ENCODE results near the gene RAB1B. TPM values are rescaled to one million over a fixed set of nuclear protein-coding genes. Genes with fewer than 3 reads are reported as not detected.

RAB1B gene
- total and polyA plus RNA-seq, 2 donors (not counting 1 experiment from before 2014, with no cell fraction given) = 77.1 to 77.8 TPM

- H3K4me2 ChIP-seq (replicated peaks; ENCODE audit: low read depth, low read length, poor library complexity, severe bottlenecking) = no peak overlapping the region
- H4K20me1 ChIP-seq (ENCODE audit: control insufficient read depth, insufficient read depth, low read length, poor library complexity, severe bottlenecking) = peaks cover 30% of the 10 kb centered on the region
- H3K9me3 ChIP-seq (ENCODE audit: control extremely low read depth in 1 of 3, control insufficient read depth in 2 of 3, insufficient read depth in 1 of 3, low read length in 2 of 3) = no peaks in the 10 kb centered on the region
- no peak overlapping the region for H2AFZ ChIP-seq (ENCODE audit: insufficient read depth, low read depth, low read length, poor library complexity, severe bottlenecking)
- 96% methylated on average over 4 of the region's 6 CpGs for WGBS (ENCODE audit: insufficient coverage)
- no peak overlapping the region for H3K27ac Mint-ChIP-seq
- no peak overlapping the region for H3K9ac ChIP-seq (ENCODE audit: low read length)
- no peak for ATAC-seq (ENCODE audit: low read depth)
- peaks cover 3 to 78% of the 10 kb centered on the region in 2 experiments for H3K36me3 ChIP-seq (replicated peaks in 1 of 2; ENCODE audit: control extremely low read depth in 1 of 2, control insufficient read depth in 1 of 2, extremely low read depth in 1 of 2, insufficient read depth in 2 of 2, low read length in 1 of 2)
- H3K9me3 Mint-ChIP-seq (ENCODE audit: insufficient read depth) = no peaks in the 10 kb centered on the region
- no peak for DNase-seq
- ChIA-PET POLR2A (no interaction called here), CTCF (no interaction called here)
- H3K27me3 Mint-ChIP-seq = no peaks in the 10 kb centered on the region
- no peaks in the 10 kb centered on the region for H3K27me3 ChIP-seq (replicated peaks in 1 of 4; ENCODE audit: control extremely low read depth in 1 of 4, control insufficient read depth in 3 of 4, insufficient read depth in 4 of 4, low read length in 3 of 4)
- intact Hi-C loops (cut with micrococcal nuclease) = no loop called here
- H3K27ac ChIP-seq (ENCODE audit: low read length in 2 of 2) = no peak overlapping the region
- TF ChIP-seq EZH2 (IDR thresholded peaks at IDR 0.05; ENCODE audit: borderline replicate concordance, insufficient read depth, low read depth, low read length, poor library complexity, severe bottlenecking) = no peak
- no peak for TF ChIP-seq CTCF (IDR thresholded peaks at IDR 0.05)
- H3K4me1 Mint-ChIP-seq = no peaks in the 10 kb centered on the region
- no peaks in the 10 kb centered on the region for H3K4me1 ChIP-seq (ENCODE audit: control insufficient read depth in 2 of 2, insufficient read depth in 2 of 2, low read length in 2 of 2)
- H3K4me3 Mint-ChIP-seq = no peak overlapping the region
- H3K4me3 ChIP-seq (ENCODE audit: control extremely low read depth in 1 of 5, extremely low read depth in 1 of 5, insufficient read depth in 1 of 5, low read depth in 2 of 5, low read length in 4 of 5) = no peak overlapping the region
- H3K79me2 ChIP-seq (ENCODE audit: control insufficient read depth, insufficient read depth, low read length) = peaks cover 13% of the 10 kb centered on the region
Observed at GRCh38 chr11:66228521-66228920, 39.9 kb upstream of the RAB1B start.

GRCh38 chr11:66230156-66230555 is 38.3 kb upstream of the RAB1B start:
- WGBS (ENCODE audit: insufficient coverage) = 89% methylated on average over 6 of the region's 6 CpGs
- intact Hi-C loops (cut with micrococcal nuclease) = no loop called here

More at GRCh38 chr11:66230156-66230555, 38.3 kb upstream of the RAB1B start:
- peaks cover 43% of the 10 kb centered on the region for H4K20me1 ChIP-seq (ENCODE audit: control insufficient read depth, insufficient read depth, low read length, poor library complexity, severe bottlenecking)
- no peak for ATAC-seq (ENCODE audit: low read depth)
- H3K79me2 ChIP-seq (ENCODE audit: control insufficient read depth, insufficient read depth, low read length) = peaks cover 8% of the 10 kb centered on the region
- no peak overlapping the region for H3K27ac ChIP-seq (ENCODE audit: low read length in 2 of 2)
- H3K27ac Mint-ChIP-seq = no peak overlapping the region
- ChIA-PET POLR2A (interaction anchor here (0.7 kb wide), 1 partner anchor 757 kb away, joined by 3 read pairs; no protein-coding TSS in a partner anchor), CTCF (no interaction called here)
- no peaks in the 10 kb centered on the region for H3K9me3 ChIP-seq (ENCODE audit: control extremely low read depth in 1 of 3, control insufficient read depth in 2 of 3, insufficient read depth in 1 of 3, low read length in 2 of 3)
- TF ChIP-seq EZH2 (IDR thresholded peaks at IDR 0.05; ENCODE audit: borderline replicate concordance, insufficient read depth, low read depth, low read length, poor library complexity, severe bottlenecking) (no peak), CTCF (IDR thresholded peaks at IDR 0.05) (no peak)
- H3K4me2 ChIP-seq (replicated peaks; ENCODE audit: low read depth, low read length, poor library complexity, severe bottlenecking) = no peak overlapping the region
- no peak overlapping the region for H2AFZ ChIP-seq (ENCODE audit: insufficient read depth, low read depth, low read length, poor library complexity, severe bottlenecking)
- no peak for DNase-seq
- no peaks in the 10 kb centered on the region for H3K4me1 ChIP-seq (ENCODE audit: control insufficient read depth in 2 of 2, insufficient read depth in 2 of 2, low read length in 2 of 2)
- H3K27me3 Mint-ChIP-seq = no peaks in the 10 kb centered on the region
- H3K4me3 ChIP-seq (ENCODE audit: control extremely low read depth in 1 of 5, extremely low read depth in 1 of 5, insufficient read depth in 1 of 5, low read depth in 2 of 5, low read length in 4 of 5) = no peak overlapping the region
- no peaks in the 10 kb centered on the region for H3K9me3 Mint-ChIP-seq (ENCODE audit: insufficient read depth)
- peaks cover 1 to 79% of the 10 kb centered on the region in 2 experiments for H3K36me3 ChIP-seq (replicated peaks in 1 of 2; ENCODE audit: control extremely low read depth in 1 of 2, control insufficient read depth in 1 of 2, extremely low read depth in 1 of 2, insufficient read depth in 2 of 2, low read length in 1 of 2)
- H3K27me3 ChIP-seq (replicated peaks in 1 of 4; ENCODE audit: control extremely low read depth in 1 of 4, control insufficient read depth in 3 of 4, insufficient read depth in 4 of 4, low read length in 3 of 4) = no peaks in the 10 kb centered on the region
- H3K4me1 Mint-ChIP-seq = no peaks in the 10 kb centered on the region
- H3K9ac ChIP-seq (ENCODE audit: low read length) = no peak overlapping the region
- no peak overlapping the region for H3K4me3 Mint-ChIP-seq

Measured in B cell (primary cell).